K562 (cell line): Measurements from ENCODE around the gene LRRC41. TPM values are rescaled to one million over a fixed set of nuclear protein-coding genes. Genes with fewer than 3 reads are reported as not detected.

Experiments
- BDP1 ChIP-seq: IDR thresholded peaks from 3 replicates; pipeline ENCODE4 v1.6.1; 2011; ENCODE audit not compliant: insufficient read length, insufficient read depth
- CBX2 ChIP-seq: fragments of 200-600 bp; sonication (generic); IDR thresholded peaks from one replicate; pipeline ENCODE4 v1.6.1; 2012; ENCODE audit warnings: mild to moderate bottlenecking, low read length, inconsistent platforms; ENCODE audit not compliant: insufficient read depth, poor library complexity, severe bottlenecking
- E2F1 ChIP-seq: sonication (generic); formaldehyde crosslinking; IDR thresholded peaks from 2 replicates; pipeline ENCODE4 v1.8.1; 2023; ENCODE audit warnings: mild to moderate bottlenecking, missing genetic modification reagents, moderate library complexity
- E2F3 ChIP-seq: fragments of 250-450 bp; sonication (Bioruptor Pico); IDR thresholded peaks from 2 replicates; pipeline ENCODE4 v1.4.0; 2020; ENCODE audit warnings: mild to moderate bottlenecking
- FOXK1 ChIP-seq: sonication (generic); formaldehyde crosslinking; IDR thresholded peaks from 2 replicates; pipeline ENCODE4 v1.8.0; 2022; ENCODE audit warnings: missing genetic modification reagents, mild to moderate bottlenecking, borderline replicate concordance
- HMGN3 ChIP-seq: IDR thresholded peaks from 2 replicates; pipeline ENCODE4 v1.6.1; 2011; ENCODE audit warnings: borderline replicate concordance, low read depth, mild to moderate bottlenecking, mixed read lengths, low read length; ENCODE audit not compliant: insufficient read length; ENCODE audit errors: extremely low read depth
- JUN ChIP-seq, 2 experiments: sonication (generic) in 1 of 2; formaldehyde crosslinking in 1 of 2; IDR thresholded peaks; 2 replicates each; pipeline versions ENCODE4 v1.6.1 to v1.8.0; 2012 to 2022; ENCODE audit warnings: borderline replicate concordance in 2 of 2, mild to moderate bottlenecking in 2 of 2, improper control_type of control experiment in 1 of 2, low read depth in 1 of 2, low read length in 1 of 2, missing genetic modification reagents in 1 of 2
- KAT8 ChIP-seq: fragments of 450-650 bp; IDR thresholded peaks from 2 replicates; pipeline ENCODE4 v1.6.1; 2016; ENCODE audit warnings: low read depth, mild to moderate bottlenecking
- MEIS2 ChIP-seq: fragments of 450-650 bp; IDR thresholded peaks from 2 replicates; pipeline ENCODE4 v1.6.1; 2014; ENCODE audit warnings: mild to moderate bottlenecking; ENCODE audit not compliant: partially characterized antibody
- NCOR1 ChIP-seq: fragments of 450-650 bp; IDR thresholded peaks from 2 replicates; pipeline ENCODE4 v1.6.1; 2016; ENCODE audit warnings: mild to moderate bottlenecking, moderate library complexity
- NEUROD1 ChIP-seq: fragments of 150-350 bp; IDR thresholded peaks from 2 replicates; pipeline ENCODE4 v1.6.1; 2014; ENCODE audit warnings: borderline replicate concordance, low read length, low read depth; ENCODE audit not compliant: partially characterized antibody
- SOX6 ChIP-seq: fragments of 450-650 bp; IDR thresholded peaks from 2 replicates; pipeline ENCODE4 v1.6.1; 2014; ENCODE audit warnings: mild to moderate bottlenecking
- TFAM ChIP-seq: fragments of 250-450 bp; sonication (Bioruptor Pico); conservative IDR thresholded peaks from 2 replicates; pipeline ENCODE4 v1.5.0; 2021; ENCODE audit warnings: mild to moderate bottlenecking, moderate library complexity
- ZNF12 ChIP-seq: sonication (generic); formaldehyde crosslinking; IDR thresholded peaks from 2 replicates; pipeline ENCODE4 v1.4.0; 2020; ENCODE audit warnings: mild to moderate bottlenecking, missing genetic modification reagents
- ZNF24 ChIP-seq: fragments of 450-650 bp; IDR thresholded peaks from 2 replicates; pipeline ENCODE4 v1.6.1; 2016
- ZNF592 ChIP-seq: fragments of 450-650 bp; IDR thresholded peaks from 2 replicates; pipeline ENCODE4 v1.6.1; 2017; ENCODE audit warnings: antibody characterized with exemption, mild to moderate bottlenecking
- polyA plus RNA-seq, 8 experiments: library from polyadenylated mRNA; depleted of rRNA in 4 of 8; stranded (reverse) in 5 of 8; unstranded in 3 of 8; fragments of >200 nt; fragmentation: Nextera tagmentation in 2 of 8; fragmentation: Illumina TruSeq in 1 of 8; extraction: Ambion mirVana in 2 of 8; extraction: Trizol in 1 of 8; gene quantifications; 2 replicates each; pipeline versions ENCODE4 v1.2.1 to v1.2.3, GENCODE V29; 2011 to 2014; ENCODE audit warnings: inconsistent platforms in 1 of 8, missing spikeins in 1 of 8
- total RNA-seq, 7 experiments: library from RNA; depleted of rRNA in 6 of 7; stranded (reverse); fragments of >200 nt in 6 of 7; fragmentation: Illumina TruSeq in 2 of 7; extraction: Trizol in 2 of 7; gene quantifications; 2 replicates each; pipeline versions ENCODE4 v1.2.1 to v1.2.3, GENCODE V29; 2011 to 2021; ENCODE audit warnings: low replicate concordance in 1 of 7
- TF ChIP-seq, protein P1 (sequence below): IDR thresholded peaks from 3 replicates; pipeline ENCODE4 v1.6.1; 2011; ENCODE audit warnings: borderline replicate concordance, mild to moderate bottlenecking; ENCODE audit not compliant: insufficient read length, insufficient read depth
- TF ChIP-seq, protein P2 (sequence below): sonication (generic); formaldehyde crosslinking; IDR thresholded peaks from 2 replicates; pipeline ENCODE4 v1.8.1; 2022; ENCODE audit warnings: missing genetic modification reagents

Gene LRRC41
- total and polyA plus RNA-seq, 9 of the 15 experiments (the other 6 are each of a cell fraction or from before 2014, with no cell fraction given) = 10.5 to 64.7 (median 44.2) TPM

DNA sequence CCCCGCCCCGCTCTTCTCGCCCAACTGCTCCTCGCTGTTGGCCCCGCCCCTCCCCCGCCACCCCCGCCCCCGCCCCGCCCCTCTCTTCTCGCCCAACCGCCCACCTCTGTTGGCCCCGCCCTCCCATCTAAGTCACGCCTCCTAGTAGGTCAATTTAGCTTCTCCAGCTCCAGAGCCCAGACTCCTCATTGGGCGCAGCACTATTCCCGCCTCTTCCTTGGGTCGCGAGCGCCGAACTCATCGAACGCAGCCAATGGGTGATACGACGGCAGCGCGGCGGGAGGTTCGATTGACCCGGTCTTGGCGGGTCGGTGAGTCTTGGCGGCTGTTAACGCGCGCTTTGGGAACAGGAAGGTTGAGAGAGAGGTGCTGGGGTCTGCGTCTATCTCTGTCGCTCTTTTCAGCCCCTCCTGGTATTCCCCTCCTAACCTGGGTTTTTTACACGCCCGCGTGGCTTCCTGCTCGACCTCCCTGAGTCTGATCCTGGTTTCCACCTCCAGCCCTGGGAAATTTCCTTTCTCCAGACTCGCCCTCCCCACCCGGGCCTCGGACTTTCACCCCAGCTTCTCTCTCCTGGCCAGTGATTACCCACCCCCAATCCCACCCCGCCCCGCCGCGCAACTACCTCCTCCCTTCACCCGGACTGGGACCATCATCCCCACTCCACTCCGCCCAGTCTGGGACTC lies 55.8 kb downstream of the LRRC41 start, which contains the start of gene RAD54L (continued):
- TF ChIP-seq NEUROD1 (peak; percentile 96), KAT8 (no peak), SOX6 (peak; percentile 8; the same call in 1 of the 2 replicates), ZNF12 (CRISPR knock-in tag) (no peak), E2F1 (peak; percentile 98), BDP1 (no peak), ZNF24 (no peak), HMGN3 (peak; percentile 17), FOXK1 (CRISPR knock-in tag) (no peak), CBX2 (no peak), MEIS2 (no peak), TFAM (CRISPR knock-in tag) (no peak), NCOR1 (0 out of 2 replicates have a peak, but pooled peaks have one; percentile 47), ZNF592 (no peak), E2F3 (CRISPR knock-in tag) (peak; percentile 99), JUN (IDR thresholded peaks at IDR 0.05; ENCODE audit: borderline replicate concordance, low read depth, low read length) (peak; percentile 45; the same call in 1 of the 2 replicates), JUN (CRISPR knock-in tag; IDR thresholded peaks at IDR 0.05; ENCODE audit: borderline replicate concordance) (no peak)
- TF ChIP-seq, protein P1, sequence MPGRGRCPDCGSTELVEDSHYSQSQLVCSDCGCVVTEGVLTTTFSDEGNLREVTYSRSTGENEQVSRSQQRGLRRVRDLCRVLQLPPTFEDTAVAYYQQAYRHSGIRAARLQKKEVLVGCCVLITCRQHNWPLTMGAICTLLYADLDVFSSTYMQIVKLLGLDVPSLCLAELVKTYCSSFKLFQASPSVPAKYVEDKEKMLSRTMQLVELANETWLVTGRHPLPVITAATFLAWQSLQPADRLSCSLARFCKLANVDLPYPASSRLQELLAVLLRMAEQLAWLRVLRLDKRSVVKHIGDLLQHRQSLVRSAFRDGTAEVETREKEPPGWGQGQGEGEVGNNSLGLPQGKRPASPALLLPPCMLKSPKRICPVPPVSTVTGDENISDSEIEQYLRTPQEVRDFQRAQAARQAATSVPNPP = no peak
- TF ChIP-seq, protein P2, sequence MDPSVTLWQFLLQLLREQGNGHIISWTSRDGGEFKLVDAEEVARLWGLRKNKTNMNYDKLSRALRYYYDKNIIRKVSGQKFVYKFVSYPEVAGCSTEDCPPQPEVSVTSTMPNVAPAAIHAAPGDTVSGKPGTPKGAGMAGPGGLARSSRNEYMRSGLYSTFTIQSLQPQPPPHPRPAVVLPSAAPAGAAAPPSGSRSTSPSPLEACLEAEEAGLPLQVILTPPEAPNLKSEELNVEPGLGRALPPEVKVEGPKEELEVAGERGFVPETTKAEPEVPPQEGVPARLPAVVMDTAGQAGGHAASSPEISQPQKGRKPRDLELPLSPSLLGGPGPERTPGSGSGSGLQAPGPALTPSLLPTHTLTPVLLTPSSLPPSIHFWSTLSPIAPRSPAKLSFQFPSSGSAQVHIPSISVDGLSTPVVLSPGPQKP (CRISPR knock-in tag) = no peak
